HG02973 (cell line): ENCODE measurements around the gene TEKT1.
"Not testable (repeated sequence)": the region's sequence is repeated elsewhere in the genome, so short reads cannot be mapped to it uniquely, and the experiment has no call there.

Experiments
- ATAC-seq: cut with Tn5 transposase; IDR thresholded peaks from one replicate; pipeline ENCODE4 v1.9.1; 2021; ENCODE audit warnings: moderate library complexity; ENCODE audit not compliant: unreplicated experiment

TEKT1 gene

GRCh38 chr17:6831661-6832263, at the start of gene TEKT1:
TSS of gene TEKT1 (minus strand) at chr17:6831729. CDS start at chr17:6830376, 1,353 bp downstream.
- no peak for ATAC-seq

GRCh38 chr17:6879221-6879975, 47.9 kb upstream of the TEKT1 start:
- not testable (repeated sequence) for ATAC-seq

DNA sequence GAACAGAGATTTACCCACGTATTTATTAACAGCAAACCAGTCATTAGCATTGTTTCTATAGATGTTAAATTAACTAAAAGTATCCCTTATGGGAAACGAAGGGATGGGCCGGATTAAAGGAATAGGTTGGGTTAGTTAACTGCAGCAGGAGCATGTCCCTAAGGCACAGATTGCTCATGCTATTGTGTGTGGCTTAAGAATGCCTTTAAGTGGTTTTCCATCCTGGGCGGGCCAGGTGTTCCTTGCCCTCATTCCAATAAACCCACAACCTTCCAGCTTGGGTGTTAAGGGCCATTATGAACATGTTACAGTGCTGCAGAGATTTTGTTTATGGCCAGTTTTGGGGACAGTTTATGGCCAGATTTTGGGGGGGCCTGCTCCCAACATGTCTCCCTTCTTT, 43.7 kb upstream of the TEKT1 start:
- ATAC-seq = not testable (repeated sequence)

DNA sequence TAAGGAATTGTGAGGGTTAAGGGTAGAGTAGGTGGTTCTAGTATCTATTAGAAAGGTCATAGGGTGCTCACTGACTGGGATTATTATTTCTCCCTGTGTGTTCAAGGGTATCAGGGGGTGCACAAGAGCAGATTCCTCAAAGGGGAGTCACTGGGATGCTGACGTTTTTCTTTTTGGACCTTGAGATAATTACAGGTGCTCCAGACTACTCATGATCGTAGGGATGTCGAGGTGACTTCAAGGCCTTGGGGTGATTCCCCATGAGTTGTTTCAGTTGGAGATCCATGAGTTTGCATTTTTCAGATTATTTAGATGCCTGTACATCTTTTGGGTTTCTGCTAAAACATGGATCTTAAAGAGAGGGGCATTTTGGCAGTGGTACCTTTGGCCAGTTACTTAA, 41.4 kb upstream of the TEKT1 start:
- no peak for ATAC-seq

DNA sequence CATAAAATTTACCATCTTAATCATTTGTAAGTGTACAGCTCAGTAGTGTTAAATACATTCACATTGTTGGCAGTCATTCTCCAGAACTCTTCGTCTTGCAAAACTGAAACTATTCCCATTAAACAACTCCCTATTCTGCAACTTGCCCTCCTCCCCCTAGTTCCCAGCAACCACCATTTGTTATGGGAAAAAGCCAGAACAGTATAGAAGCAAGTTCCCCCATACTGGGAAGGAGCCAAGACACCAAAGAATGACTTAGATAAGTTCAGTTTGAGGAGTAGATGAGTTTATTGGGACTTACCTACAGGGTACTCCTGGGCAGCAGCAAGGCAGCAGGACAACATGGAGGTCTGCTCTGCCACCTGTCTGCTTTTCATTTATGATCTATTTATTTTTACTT, 39.3 kb upstream of the TEKT1 start:
- ATAC-seq = no peak

- no peak for ATAC-seq
These were observed 37.1 kb upstream of the TEKT1 start for GRCh38 chr17:6868582-6868981.

DNA sequence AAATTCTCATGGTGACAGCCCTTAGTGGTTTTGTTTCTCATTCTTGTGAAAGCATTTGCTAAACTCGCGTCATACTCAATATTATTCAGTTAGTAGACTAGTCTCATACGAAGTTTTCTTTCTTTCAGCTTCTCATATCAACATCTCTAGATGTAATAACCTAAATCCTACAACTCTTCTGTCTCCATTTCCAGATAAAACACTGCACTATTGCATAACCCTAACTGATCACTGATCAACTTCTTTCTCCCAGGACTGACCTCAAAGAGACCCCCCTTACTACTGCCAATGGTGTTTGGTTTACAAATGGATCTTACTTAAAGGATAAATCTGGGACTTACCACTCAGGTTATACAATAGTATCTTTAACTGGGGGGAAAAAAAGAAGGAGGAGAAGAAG, 36.3 kb upstream of the TEKT1 start:
- ATAC-seq = no peak

DNA sequence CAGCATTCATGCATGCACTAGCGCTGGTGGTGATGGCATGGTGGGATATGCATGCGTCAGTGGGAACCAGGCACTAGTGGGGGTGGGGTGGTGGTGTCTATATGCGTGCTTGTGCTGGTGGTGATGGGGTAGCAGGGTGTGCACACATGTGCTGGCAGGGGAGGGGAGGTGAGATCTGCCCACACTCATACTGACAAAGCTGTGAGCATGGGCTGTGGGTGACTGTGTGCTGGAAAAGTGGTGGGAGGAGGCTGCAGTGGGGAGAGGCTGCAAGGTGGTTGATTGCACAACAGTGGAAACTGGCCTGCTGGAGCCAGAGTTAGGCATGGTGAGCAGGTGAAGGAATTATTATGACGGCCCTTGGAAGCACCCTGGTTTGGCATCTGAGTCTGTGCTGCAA, 31.3 kb upstream of the TEKT1 start:
- no peak for ATAC-seq

DNA sequence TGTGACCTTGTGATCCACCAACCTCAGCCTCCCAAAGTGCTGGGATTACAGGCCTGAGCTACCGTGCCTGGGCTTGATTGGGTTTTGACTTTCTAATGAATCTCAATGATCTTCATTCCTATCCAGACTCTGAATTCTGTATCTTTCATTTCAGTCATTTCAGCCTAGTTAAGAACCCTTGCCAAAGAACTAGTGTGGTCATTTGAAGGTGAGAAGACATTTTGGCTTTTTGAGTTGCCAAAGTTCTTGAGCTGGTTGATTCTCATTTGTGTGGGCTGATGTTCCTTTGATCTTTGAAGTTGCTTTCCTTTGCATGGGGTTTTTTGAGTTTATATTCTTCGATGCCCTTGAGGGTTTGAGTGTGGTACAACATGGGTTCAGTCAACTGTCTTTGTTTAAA, 30.6 kb upstream of the TEKT1 start:
- no peak for ATAC-seq

GRCh38 chr17:6857904-6858303, 26.4 kb upstream of the TEKT1 start:
- ATAC-seq = no peak

- ATAC-seq = no peak
These were observed 25.8 kb upstream of the TEKT1 start for GRCh38 chr17:6857336-6857735.

DNA sequence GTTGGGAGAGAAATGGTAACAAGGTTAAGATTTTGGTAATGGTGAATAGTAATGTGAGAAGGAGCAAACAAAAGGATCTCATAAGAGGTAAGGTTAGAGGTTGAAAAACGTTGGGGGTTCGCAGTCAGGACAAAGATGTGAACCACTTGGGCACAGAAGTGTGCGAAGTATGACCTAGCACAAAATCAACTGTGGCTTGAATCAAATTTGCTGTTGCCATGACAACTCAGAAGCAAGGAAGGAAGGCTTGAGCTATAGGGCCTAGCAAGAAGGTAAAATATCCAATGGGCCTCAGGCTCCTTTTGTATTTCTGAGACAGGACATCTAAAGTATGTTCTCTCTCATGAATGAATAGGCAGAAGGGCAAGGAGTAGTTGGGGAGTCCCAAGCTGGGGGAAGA, 24.5 kb upstream of the TEKT1 start:
- no peak for ATAC-seq

GRCh38 chr17:6853764-6854442, 22.4 kb upstream of the TEKT1 start:
- ATAC-seq = no peak

GRCh38 chr17:6848545-6849179, 17.1 kb upstream of the TEKT1 start:
- not testable (repeated sequence) for ATAC-seq

- ATAC-seq = not testable (repeated sequence)
These were observed 14.6 kb upstream of the TEKT1 start for GRCh38 chr17:6846138-6846537.

DNA sequence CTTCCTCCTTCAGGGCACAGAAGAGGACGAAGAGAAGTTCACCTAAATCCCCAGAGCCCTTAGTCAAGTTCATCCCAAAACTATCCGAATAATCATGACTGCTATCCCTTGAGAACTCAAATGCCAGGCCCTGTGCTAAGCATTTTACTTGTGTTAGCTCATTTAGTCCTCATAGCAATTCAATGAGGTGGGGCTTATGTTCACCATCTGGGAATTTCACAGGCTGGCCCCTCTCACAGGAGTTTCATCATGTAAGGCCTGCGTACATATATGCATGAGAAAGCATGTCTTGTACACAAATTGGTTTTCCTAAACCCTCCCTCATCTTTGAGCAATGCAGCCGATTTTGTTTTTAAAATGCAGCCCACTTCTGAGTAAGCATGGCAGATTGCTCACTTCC, 12.9 kb upstream of the TEKT1 start:
- ATAC-seq = not testable (repeated sequence)

DNA sequence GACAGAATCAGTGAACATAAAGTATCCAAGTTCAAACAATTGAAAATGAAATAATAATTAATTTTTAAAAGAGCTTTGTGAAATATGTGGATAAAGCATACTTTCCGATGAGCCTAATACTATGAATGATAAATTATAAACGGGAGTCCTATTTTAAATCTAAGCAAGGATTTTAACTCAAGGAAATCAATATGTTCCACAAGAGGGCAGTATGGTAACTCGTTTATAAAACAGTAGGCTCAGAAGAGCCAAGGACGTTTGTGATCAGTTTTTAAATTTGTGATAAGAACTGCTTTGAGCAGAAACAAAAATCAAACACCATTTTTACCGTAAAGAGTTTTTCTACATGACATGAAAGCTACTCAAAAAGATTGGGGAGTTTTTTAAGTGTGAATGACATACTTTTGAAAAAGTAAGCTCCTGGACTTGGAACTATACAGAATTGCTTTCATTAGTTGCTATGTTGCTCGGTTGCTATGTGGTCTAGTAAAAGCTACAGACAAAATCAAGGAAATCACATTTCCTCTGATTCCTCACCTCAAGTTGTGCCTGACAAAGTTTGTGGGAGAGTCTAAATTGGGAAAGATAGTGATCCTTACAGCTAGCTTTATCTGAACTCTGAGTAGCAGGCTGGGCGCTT, 11.8 kb upstream of the TEKT1 start:
- no peak for ATAC-seq

GRCh38 chr17:6841769-6842168, 10.2 kb upstream of the TEKT1 start:
- ATAC-seq = not testable (repeated sequence)

DNA sequence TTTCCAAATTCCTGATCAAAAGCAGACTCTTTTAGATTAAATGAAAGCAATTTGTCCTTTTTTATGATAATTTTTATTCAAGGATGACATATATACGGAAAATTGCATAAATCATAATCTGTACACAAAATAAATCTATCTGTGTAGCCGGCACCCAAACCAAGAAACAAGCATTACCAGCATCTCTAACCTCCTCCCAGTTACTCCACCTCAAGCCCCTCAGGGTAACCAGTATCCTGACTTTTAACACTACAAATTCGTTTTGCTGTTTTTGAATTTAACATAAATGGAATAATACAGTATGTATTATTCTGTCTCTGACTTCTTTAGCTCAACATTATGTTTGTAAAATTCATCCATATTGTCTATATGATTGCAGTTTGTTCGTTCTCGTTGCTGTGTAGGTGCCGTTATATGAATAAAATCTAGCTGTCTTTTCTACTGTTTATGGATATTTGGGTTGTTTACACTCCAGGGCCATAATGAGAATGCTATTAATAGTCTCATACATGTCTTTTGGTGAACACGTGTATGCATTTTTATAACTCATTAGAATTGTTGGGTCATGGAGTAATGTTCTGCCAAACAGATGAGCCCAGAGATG, 1.0 kb downstream of the TEKT1 start:
- ATAC-seq = no peak

DNA sequence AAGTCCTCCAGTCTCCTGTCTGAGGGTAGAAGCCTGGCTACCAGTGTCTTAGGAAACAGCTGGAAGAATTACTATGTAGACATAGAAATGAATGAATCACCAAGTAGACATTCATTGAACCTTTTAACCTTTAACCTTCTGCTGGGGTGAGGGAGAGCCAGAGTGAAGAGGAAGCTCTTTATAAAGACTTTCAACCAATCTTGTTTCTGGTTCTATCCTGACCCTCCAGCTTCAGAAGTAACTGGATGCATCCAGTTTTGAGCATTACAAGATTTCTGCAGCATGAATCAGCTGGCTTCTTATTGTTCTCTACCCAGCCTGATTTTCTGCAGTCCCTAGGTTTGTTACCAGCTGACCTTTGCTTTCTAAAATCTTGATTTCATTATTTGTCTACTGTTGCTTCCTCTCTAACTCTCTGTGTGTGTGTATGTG, 8.5 kb downstream of the TEKT1 start:
- ATAC-seq = no peak

DNA sequence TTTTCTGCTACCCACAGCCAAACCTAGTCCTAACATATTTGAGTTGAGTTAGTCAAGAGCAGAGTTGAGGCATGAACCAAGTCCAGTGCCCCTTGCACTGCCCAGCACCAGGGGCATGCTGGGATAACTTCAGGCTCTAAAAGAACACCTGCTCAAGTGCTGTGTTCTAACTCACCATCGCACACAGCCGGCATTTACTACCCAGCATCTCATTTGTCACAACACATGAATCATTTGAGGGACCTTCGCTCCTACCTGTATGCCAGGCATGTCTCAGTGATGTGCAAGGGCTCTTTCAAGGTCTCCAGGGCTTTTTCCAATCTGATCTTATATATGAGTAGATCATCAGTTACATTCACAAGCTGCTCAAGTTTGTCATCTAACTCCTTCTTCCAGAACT, 12.6 kb downstream of the TEKT1 start:
- no peak for ATAC-seq
